Neuronal stem cell (in vitro differentiated cells): ENCODE measurements around the gene B4GALNT3.
"Not testable (repeated sequence)": the region's sequence is repeated elsewhere in the genome, so short reads cannot be mapped to it uniquely, and the experiment has no call there.

ENCODE experiments used
- DNase-seq: peaks from one replicate; pipeline ENCODE4 v3.0.0-alpha.2; 2013; ENCODE audit warnings: low spot score
- H2AFZ ChIP-seq: one replicate; pipeline ENCODE4 v1.6.1; 2013; ENCODE audit warnings: mild to moderate bottlenecking, low read length, inconsistent platforms
- H2AK5ac ChIP-seq: 2 replicates; pipeline ENCODE4 v1.6.1; 2013; ENCODE audit warnings: low read depth, mild to moderate bottlenecking, inconsistent platforms, low read length, moderate library complexity, mixed read lengths
- H2BK120ac ChIP-seq: 2 replicates; pipeline ENCODE4 v1.6.1; 2013; ENCODE audit warnings: low read depth, mild to moderate bottlenecking, inconsistent platforms, low read length, moderate library complexity, mixed read lengths
- H2BK12ac ChIP-seq: one replicate; pipeline ENCODE4 v1.6.1; 2013; ENCODE audit warnings: low read length, inconsistent platforms
- H2BK15ac ChIP-seq: 2 replicates; pipeline ENCODE4 v1.6.1; 2013; ENCODE audit warnings: mild to moderate bottlenecking, low read length, inconsistent platforms, mixed read lengths
- H2BK5ac ChIP-seq: one replicate; pipeline ENCODE4 v1.6.1; 2013; ENCODE audit warnings: inconsistent platforms, mild to moderate bottlenecking, low read length, moderate library complexity
- H3K14ac ChIP-seq: one replicate; pipeline ENCODE4 v1.6.1; 2013; ENCODE audit warnings: low read length, inconsistent platforms
- H3K18ac ChIP-seq: 2 replicates; pipeline ENCODE4 v1.6.1; 2013; ENCODE audit warnings: low read length, inconsistent platforms
- H3K23ac ChIP-seq: 2 replicates; pipeline ENCODE4 v1.6.1; 2013; ENCODE audit warnings: low read depth, mild to moderate bottlenecking, mixed read lengths, low read length, inconsistent platforms; ENCODE audit not compliant: poor library complexity
- H3K27ac ChIP-seq: replicated peaks from 3 replicates; pipeline ENCODE4 v1.5.1; 2013; ENCODE audit warnings: low read length, inconsistent platforms
- H3K27me3 ChIP-seq, 3 experiments: 2 replicates each; pipeline ENCODE4 v1.6.1; 2013; ENCODE audit warnings: low read length in 3 of 3, mild to moderate bottlenecking in 2 of 3, inconsistent platforms in 1 of 3, low read depth in 1 of 3, mixed read lengths in 1 of 3, moderate library complexity in 1 of 3; ENCODE audit not compliant: control insufficient read depth in 3 of 3, insufficient read depth in 3 of 3
- H3K36me3 ChIP-seq, 2 donors: replicated peaks in 1 of 2; 2 replicates each; pipeline ENCODE4 v1.6.1; 2013; ENCODE audit warnings: low read length in 2 of 2; ENCODE audit not compliant: control insufficient read depth in 2 of 2, insufficient read depth in 2 of 2
- H3K4ac ChIP-seq: 2 replicates; pipeline ENCODE4 v1.6.1; 2013; ENCODE audit warnings: inconsistent platforms, mild to moderate bottlenecking, low read length, moderate library complexity
- H3K4me1 ChIP-seq, 2 donors: 1 replicate in 1 of 2; 2 replicates in 1 of 2; pipeline ENCODE4 v1.6.1; 2013; ENCODE audit warnings: low read length in 2 of 2, low read depth in 1 of 2; ENCODE audit not compliant: control insufficient read depth in 2 of 2, insufficient read depth in 1 of 2
- H3K4me2 ChIP-seq: one replicate; pipeline ENCODE4 v1.6.1; 2013; ENCODE audit warnings: mild to moderate bottlenecking, low read length, inconsistent platforms; ENCODE audit not compliant: insufficient read depth, poor library complexity, severe bottlenecking
- H3K4me3 ChIP-seq, 2 donors: 2 replicates each; pipeline ENCODE4 v1.5.1; 2013; ENCODE audit warnings: low read length in 2 of 2, mild to moderate bottlenecking in 2 of 2, inconsistent platforms in 1 of 2, moderate library complexity in 1 of 2
- H3K79me1 ChIP-seq: one replicate; pipeline ENCODE4 v1.6.1; 2013; ENCODE audit warnings: low read depth, mild to moderate bottlenecking, inconsistent platforms, low read length, moderate library complexity
- H3K9ac ChIP-seq: one replicate; pipeline ENCODE4 v1.6.1; 2013; ENCODE audit warnings: mild to moderate bottlenecking, low read depth, low read length, inconsistent platforms; ENCODE audit not compliant: poor library complexity
- H3K9me3 ChIP-seq, 2 donors: replicated peaks in 1 of 2; 2 replicates each; pipeline versions ENCODE3 to v1.6.1; 2013; ENCODE audit warnings: low read length in 2 of 2, mild to moderate bottlenecking in 2 of 2, inconsistent platforms in 1 of 2, low read depth in 1 of 2, mixed read lengths in 1 of 2, moderate library complexity in 1 of 2; ENCODE audit not compliant: control insufficient read depth in 2 of 2, insufficient read depth in 1 of 2
- H4K8ac ChIP-seq: one replicate; pipeline ENCODE4 v1.6.1; 2013; ENCODE audit warnings: low read depth, mild to moderate bottlenecking, inconsistent platforms, low read length, moderate library complexity
- H4K91ac ChIP-seq: one replicate; pipeline ENCODE4 v1.6.1; 2013; ENCODE audit warnings: low read length, low read depth, mild to moderate bottlenecking, inconsistent platforms; ENCODE audit not compliant: poor library complexity
- WGBS, 2 donors: extraction: QIAGEN DNeasy Blood & Tissue Kit; methylation state at CpG; one replicate each; pipeline ENCODE4 v1.1.7; 2013; ENCODE audit warnings: missing lambda C conversion rate in 2 of 2, mixed read lengths in 1 of 2; ENCODE audit not compliant: insufficient read length in 2 of 2, insufficient replicate concordance in 1 of 2; ENCODE audit errors: extremely low coverage in 2 of 2; 5-methylcytosine and 5-hydroxymethylcytosine counted together

Gene B4GALNT3

DNA sequence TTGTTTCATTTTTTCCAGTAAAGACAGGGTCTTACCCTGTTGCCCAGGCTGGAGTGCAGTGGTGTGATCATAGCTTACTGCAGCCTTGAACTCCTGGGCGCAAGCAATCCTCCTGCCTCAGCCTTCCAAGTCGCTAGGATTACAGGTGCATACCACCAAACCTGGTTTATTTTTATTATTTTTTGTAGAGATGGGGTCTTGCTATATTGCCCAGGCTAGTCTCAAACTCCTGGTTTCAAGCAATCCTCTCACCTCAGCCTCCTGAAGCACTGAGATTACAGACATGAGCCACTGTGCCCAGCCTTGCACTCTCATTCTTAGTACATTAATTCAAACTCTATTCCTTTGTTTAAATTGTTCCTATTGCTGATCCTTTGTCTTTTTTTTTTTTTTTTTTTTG is 24.0 kb upstream of the B4GALNT3 start:
- H2BK15ac ChIP-seq, H3K4ac ChIP-seq, H3K27ac ChIP-seq, H3K4me3 ChIP-seq, H3K14ac ChIP-seq, H3K18ac ChIP-seq, H3K4me1 ChIP-seq, H4K91ac ChIP-seq, H2AFZ ChIP-seq, H2AK5ac ChIP-seq, H3K9me3 ChIP-seq, H2BK12ac ChIP-seq, H3K4me2 ChIP-seq, H4K8ac ChIP-seq, DNase-seq, H2BK5ac ChIP-seq, H2BK120ac ChIP-seq, H3K9ac ChIP-seq, H3K23ac ChIP-seq, H3K27me3 ChIP-seq, H3K79me1 ChIP-seq: not testable (repeated sequence)
- H3K36me3 ChIP-seq, result peaks cover 37 to 98% of the 10 kb centered on the region in 2 donors
- no CpG with 5 or more reads among the region's 2 CpGs for WGBS, 2 donors

DNA sequence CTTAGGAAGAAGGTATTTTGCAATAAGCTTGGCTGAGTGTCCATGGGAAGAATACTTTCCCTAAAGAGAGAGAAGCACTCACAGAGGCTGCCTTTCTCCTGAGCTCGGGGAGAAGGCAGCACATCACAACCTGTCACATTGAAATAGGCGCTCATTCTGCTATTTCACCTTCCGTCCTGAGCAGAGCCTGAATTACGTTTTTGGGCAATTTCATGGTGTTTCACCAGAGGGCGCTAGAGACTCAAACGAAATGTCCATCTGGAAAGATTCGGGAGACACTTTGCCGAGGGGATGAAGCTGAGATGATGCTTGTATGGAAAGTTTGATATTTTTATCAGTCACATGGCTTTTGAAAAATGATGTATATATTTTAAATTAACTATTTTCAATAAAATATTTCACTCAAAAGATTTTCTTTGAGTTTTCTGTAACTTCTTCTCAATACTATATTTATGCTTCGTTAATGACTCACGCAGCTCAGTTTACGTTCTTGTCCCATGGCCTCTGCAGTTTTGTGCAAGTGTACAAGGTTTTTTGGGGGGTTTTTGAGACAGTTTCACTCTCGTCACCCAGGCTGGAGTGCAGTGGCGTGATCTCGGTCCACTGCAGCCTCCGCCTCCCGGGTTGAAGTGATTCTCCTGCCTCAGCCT is 17.4 kb upstream of the B4GALNT3 start:
- no peak overlapping the region for H2BK120ac ChIP-seq
- H3K27ac ChIP-seq, result no peak overlapping the region
- H3K4me1 ChIP-seq, result no peaks in the 10 kb centered on the region
- no peak overlapping the region for H3K23ac ChIP-seq
- no peak overlapping the region for H3K9ac ChIP-seq
- H2AK5ac ChIP-seq, result no peak overlapping the region
- H2BK5ac ChIP-seq, result no peak overlapping the region
- H4K91ac ChIP-seq, result no peak overlapping the region
- H3K4me3 ChIP-seq, result no peak overlapping the region
- H3K36me3 ChIP-seq, result peaks cover 8 to 57% of the 10 kb centered on the region in 2 donors
- no peak overlapping the region for H4K8ac ChIP-seq
- no peak overlapping the region for H2BK12ac ChIP-seq
- no peak overlapping the region for H3K14ac ChIP-seq
- no peaks in the 10 kb centered on the region for H3K27me3 ChIP-seq
- no peak overlapping the region for H3K18ac ChIP-seq
- H2AFZ ChIP-seq, result no peak overlapping the region
- no peak overlapping the region for H3K4ac ChIP-seq
- H3K9me3 ChIP-seq, result no peaks in the 10 kb centered on the region
- no peak overlapping the region for H3K4me2 ChIP-seq
- H3K79me1 ChIP-seq, result no peaks in the 10 kb centered on the region
- DNase-seq, result peak; percentile 74
- WGBS, 2 donors, result no CpG with 5 or more reads among the region's 16 CpGs
- no peak overlapping the region for H2BK15ac ChIP-seq

DNA sequence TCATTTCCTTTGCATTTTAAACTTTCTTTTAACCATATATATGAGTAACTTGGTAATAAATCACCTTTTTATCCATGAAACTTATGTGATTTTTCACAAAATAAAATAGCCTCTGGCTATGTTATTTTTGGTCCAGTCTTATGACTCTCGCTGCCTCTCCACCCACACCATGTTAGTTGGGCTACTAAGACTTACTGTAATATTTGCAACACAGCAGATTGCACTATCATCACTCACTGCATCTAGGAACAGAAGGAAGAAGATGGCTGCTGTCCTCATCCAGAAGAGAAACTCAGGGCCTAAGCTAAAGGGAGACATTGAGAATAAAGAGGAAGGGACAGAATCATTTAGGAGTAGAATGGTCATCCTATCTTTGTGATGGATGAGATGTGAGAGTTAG is 12.6 kb upstream of the B4GALNT3 start:
- no peak overlapping the region for H3K14ac ChIP-seq
- H4K91ac ChIP-seq, result no peak overlapping the region
- no peaks in the 10 kb centered on the region for H3K27me3 ChIP-seq
- no CpG with 5 or more reads among the region's 1 CpG for WGBS, 2 donors
- H3K79me1 ChIP-seq, result peaks cover 2% of the 10 kb centered on the region
- H3K36me3 ChIP-seq, result peaks cover 0 to 9% of the 10 kb centered on the region in 2 donors
- no peak overlapping the region for H2AFZ ChIP-seq
- H2AK5ac ChIP-seq, result no peak overlapping the region
- no peak overlapping the region for H3K27ac ChIP-seq
- H2BK120ac ChIP-seq, result no peak overlapping the region
- no peak overlapping the region for H3K18ac ChIP-seq
- H3K4me2 ChIP-seq, result no peak overlapping the region
- DNase-seq, result no peak
- no peak overlapping the region for H4K8ac ChIP-seq
- no peak overlapping the region for H3K4ac ChIP-seq
- H3K23ac ChIP-seq, result no peak overlapping the region
- H3K4me3 ChIP-seq, result no peak overlapping the region
- H2BK5ac ChIP-seq, result no peak overlapping the region
- H3K9ac ChIP-seq, result peak overlapping the region; percentile 13
- no peaks in the 10 kb centered on the region for H3K9me3 ChIP-seq
- H2BK12ac ChIP-seq, result no peak overlapping the region
- no peak overlapping the region for H2BK15ac ChIP-seq
- no peaks in the 10 kb centered on the region for H3K4me1 ChIP-seq

GRCh38 chr12:449203-449602 is 10.5 kb upstream of the B4GALNT3 start:
- Histone ChIP-seq H3K14ac (no peak overlapping the region), H3K23ac (no peak overlapping the region), H2AK5ac (no peak overlapping the region), H3K27me3 (no peaks in the 10 kb centered on the region), H2AFZ (no peak overlapping the region), H4K8ac (no peak overlapping the region), H2BK5ac (no peak overlapping the region), H3K4me2 (no peak overlapping the region), H3K9ac (no peak overlapping the region), H3K27ac (no peak overlapping the region), H2BK15ac (no peak overlapping the region), H2BK12ac (no peak overlapping the region), H3K36me3 (no peaks in the 10 kb centered on the region), H3K79me1 (peaks cover 2% of the 10 kb centered on the region), H4K91ac (no peak overlapping the region), H2BK120ac (no peak overlapping the region), H3K4me3 (no peak overlapping the region), H3K9me3 (no peaks in the 10 kb centered on the region), H3K4me1 (no peaks in the 10 kb centered on the region), H3K18ac (no peak overlapping the region), H3K4ac (no peak overlapping the region)
- DNase-seq, result no peak
- WGBS, 2 donors, result no CpG with 5 or more reads among the region's 4 CpGs
